Activated CD8-positive, alpha-beta T cell treated with anti-CD3 and anti-CD28 coated beads for 36 hours (primary cell): ENCODE results near the gene CALML3. TPM values are rescaled to one million over a fixed set of nuclear protein-coding genes. Genes with fewer than 3 reads are reported as not detected.

Experiments
- ATAC-seq: fragments of 200-7000 bp; cut with Tn5 transposase; one replicate; pipeline ENCODE4 v1.10.0; 2021; ENCODE audit warnings: mild to moderate bottlenecking, moderate library complexity
- CTCF ChIA-PET: fragments of 350-600 bp; sonication (Branson Sonifier 250); formaldehyde crosslinking; loops from one replicate; lab custom pipeline; 2021; ENCODE audit warnings: antibody characterized with exemption; lab: Charles Lee
- POLR2A ChIA-PET: fragments of 350-600 bp; sonication (Branson Sonifier 250); formaldehyde crosslinking; loops from one replicate; lab custom pipeline; 2021; ENCODE audit warnings: antibody characterized with exemption; lab: Charles Lee
- DNase-seq: peaks from one replicate; pipeline ENCODE4 v3.0.0-alpha.2; 2020
- H3K27ac Mint-ChIP-seq: one replicate; pipeline ENCODE4 v1.8.0; 2021; ENCODE audit warnings: mild to moderate bottlenecking, mixed read lengths
- H3K27me3 Mint-ChIP-seq: one replicate; pipeline ENCODE4 v1.8.0; 2021; ENCODE audit warnings: mixed read lengths
- H3K36me3 Mint-ChIP-seq: one replicate; pipeline ENCODE4 v1.8.0; 2021; ENCODE audit warnings: low read depth, mixed read lengths
- H3K4me1 Mint-ChIP-seq: one replicate; pipeline ENCODE4 v1.8.0; 2021; ENCODE audit warnings: low read depth, mixed read lengths
- H3K4me3 Mint-ChIP-seq: one replicate; pipeline ENCODE4 v1.8.0; 2021; ENCODE audit warnings: mild to moderate bottlenecking, moderate library complexity, mixed read lengths
- H3K9me3 Mint-ChIP-seq: one replicate; pipeline ENCODE4 v1.8.0; 2021; ENCODE audit warnings: mixed read lengths
- CTCF ChIP-seq: fragments of 200-600 bp; IDR thresholded peaks from one replicate; pipeline ENCODE4 v1.8.0; 2022; ENCODE audit warnings: antibody characterized with exemption, mild to moderate bottlenecking
- intact Hi-C: fragments of 100-400 bp; cut with micrococcal nuclease; formaldehyde crosslinking; loops from one replicate; pipeline ENCODE4 v1.10.0; 2022
- total RNA-seq, 2 experiments: library from RNA; stranded (reverse); gene quantifications; one replicate each; pipeline ENCODE4 v1.2.3, GENCODE V29; 2021

The CALML3 gene
- total RNA-seq, 2 experiments from 2014 or later, result not detected

GRCh38 chr10:5547681-5547930, 22.8 kb downstream of the CALML3 start:
- Mint-ChIP-seq H3K4me1 (peaks cover 24% of the 10 kb centered on the region), H3K9me3 (peaks cover 6% of the 10 kb centered on the region), H3K36me3 (no peaks in the 10 kb centered on the region), H3K27me3 (no peaks in the 10 kb centered on the region), H3K4me3 (no peak overlapping the region), H3K27ac (no peak overlapping the region)
- ChIA-PET POLR2A (no interaction called here), CTCF (interaction anchor here (1.2 to 2.0 kb wide), 3 partner anchors 9 to 114 kb away, joined by 3 to 5 read pairs (median 4); no protein-coding TSS in a partner anchor)
- DNase-seq (no peak), ATAC-seq (no peak)
- intact Hi-C loops, result no loop called here
- no peak for TF ChIP-seq CTCF

- DNase-seq, result no peak
- H3K36me3 Mint-ChIP-seq, result no peaks in the 10 kb centered on the region
- H3K27me3 Mint-ChIP-seq, result no peaks in the 10 kb centered on the region
- ChIA-PET CTCF (interaction anchor here (0.8 to 2.9 kb wide), 6 partner anchors 9 to 114 kb away, joined by 3 to 18 read pairs (median 4); no protein-coding TSS in a partner anchor), POLR2A (interaction anchor here (0.6 to 1.2 kb wide), 2 partner anchors 101 to 502 kb away, joined by 4 to 5 read pairs; no protein-coding TSS in a partner anchor)
- H3K27ac Mint-ChIP-seq, result no peak overlapping the region
- no peak for TF ChIP-seq CTCF
- peaks cover 2% of the 10 kb centered on the region for H3K9me3 Mint-ChIP-seq
- intact Hi-C loops, result no loop called here
- no peak overlapping the region for H3K4me3 Mint-ChIP-seq
- peaks cover 28% of the 10 kb centered on the region for H3K4me1 Mint-ChIP-seq
- no peak for ATAC-seq
These were observed 23.3 kb downstream of the CALML3 start for GRCh38 chr10:5547931-5548660.

GRCh38 chr10:5549462-5550249, 24.9 kb downstream of the CALML3 start:
- intact Hi-C loops, result loop anchor here (5.0 kb wide), 1 partner anchor 102 kb away; no protein-coding TSS in a partner anchor
- no peaks in the 10 kb centered on the region for H3K36me3 Mint-ChIP-seq

GRCh38 chr10:5550250-5550545, 25.4 kb downstream of the CALML3 start:
- Mint-ChIP-seq H3K4me1 (peaks cover 31% of the 10 kb centered on the region), H3K36me3 (no peaks in the 10 kb centered on the region), H3K4me3 (no peak overlapping the region), H3K9me3 (no peaks in the 10 kb centered on the region), H3K27ac (no peak overlapping the region), H3K27me3 (no peaks in the 10 kb centered on the region)
- DNase-seq (no peak), ATAC-seq (no peak)
- intact Hi-C loops, result loop anchor here (5.0 kb wide), 1 partner anchor 103 kb away; no protein-coding TSS in a partner anchor
- ChIA-PET POLR2A (interaction anchor here (0.9 kb wide), 2 partner anchors 13 to 1765 kb away, joined by 3 read pairs; partner anchors contain the start of gene KLF6), CTCF (interaction anchor here (0.9 to 2.9 kb wide), 4 partner anchors 13 to 735 kb away, joined by 3 to 18 read pairs (median 4); no protein-coding TSS in a partner anchor)
- no peak for TF ChIP-seq CTCF

More at GRCh38 chr10:5549462-5550249, 24.9 kb downstream of the CALML3 start:
- H3K4me1 Mint-ChIP-seq, result peaks cover 31% of the 10 kb centered on the region
- no peak for TF ChIP-seq CTCF
- H3K27ac Mint-ChIP-seq, result no peak overlapping the region
- ATAC-seq, result no peak
- ChIA-PET POLR2A (interaction anchor here (0.9 to 1.2 kb wide), 3 partner anchors 13 to 1765 kb away, joined by 3 to 4 read pairs (median 3); partner anchors contain the start of gene KLF6), CTCF (interaction anchor here (0.9 to 2.9 kb wide), 5 partner anchors 14 to 735 kb away, joined by 3 to 18 read pairs (median 4); no protein-coding TSS in a partner anchor)
- H3K27me3 Mint-ChIP-seq, result no peaks in the 10 kb centered on the region
- H3K9me3 Mint-ChIP-seq, result no peaks in the 10 kb centered on the region
- no peak for DNase-seq
- no peak overlapping the region for H3K4me3 Mint-ChIP-seq
